Neural progenitor cell (in vitro differentiated cells): ENCODE measurements around the gene SPAG6. TPM values are rescaled to one million over a fixed set of nuclear protein-coding genes. Genes with fewer than 3 reads are reported as not detected.

Source experiments
- DNase-seq: peaks from one replicate; pipeline ENCODE4 v3.0.0-alpha.2; 2016; ENCODE audit warnings: low spot score
- H2AFZ ChIP-seq: fragments of 200-600 bp; sonication (generic); replicated peaks from 2 replicates; pipeline ENCODE4 v1.6.1; 2016; ENCODE audit warnings: antibody characterized with exemption
- H3F3A ChIP-seq: fragments of 200-600 bp; sonication (generic); 2 replicates; pipeline ENCODE4 v1.6.1; 2016; ENCODE audit warnings: antibody characterized with exemption, low read depth
- H3K27ac ChIP-seq: fragments of 200-600 bp; sonication (generic); 2 replicates; pipeline ENCODE4 v1.5.1; 2016; ENCODE audit warnings: mild to moderate bottlenecking
- H3K27me3 ChIP-seq: fragments of 200-600 bp; sonication (generic); 2 replicates; pipeline ENCODE4 v1.6.1; 2016; ENCODE audit warnings: mild to moderate bottlenecking, moderate library complexity
- H3K36me3 ChIP-seq: fragments of 200-600 bp; sonication (generic); 2 replicates; pipeline ENCODE4 v1.5.1; 2016
- H3K4me1 ChIP-seq: fragments of 200-600 bp; sonication (generic); 2 replicates; pipeline ENCODE4 v1.6.1; 2016; ENCODE audit warnings: mixed run types
- H3K4me2 ChIP-seq: fragments of 200-600 bp; sonication (generic); 2 replicates; pipeline ENCODE4 v1.6.1; 2016
- H3K4me3 ChIP-seq: fragments of 200-600 bp; sonication (generic); 2 replicates; pipeline ENCODE4 v1.5.1; 2016
- H3K79me2 ChIP-seq: fragments of 200-600 bp; sonication (generic); 2 replicates; pipeline ENCODE4 v1.6.1; 2016; ENCODE audit warnings: low read depth
- H3K9ac ChIP-seq: fragments of 200-600 bp; sonication (generic); 2 replicates; pipeline ENCODE4 v1.6.1; 2016
- H3K9me3 ChIP-seq: fragments of 200-600 bp; sonication (generic); 2 replicates; pipeline ENCODE4 v1.5.1; 2016; ENCODE audit warnings: low read depth
- H4K20me1 ChIP-seq: fragments of 200-600 bp; sonication (generic); 2 replicates; pipeline ENCODE4 v1.6.1; 2016; ENCODE audit warnings: low read depth
- H3K27ac Mint-ChIP-seq: 3 replicates; pipeline ENCODE4 v1.8.0; 2021; ENCODE audit warnings: mixed read lengths
- H3K27me3 Mint-ChIP-seq: 2 replicates; pipeline ENCODE4 v1.8.0; 2022; ENCODE audit warnings: low read depth, mild to moderate bottlenecking, inconsistent platforms, moderate library complexity, mixed read lengths; ENCODE audit not compliant: insufficient read depth
- H3K36me3 Mint-ChIP-seq: 3 replicates; pipeline ENCODE4 v1.8.0; 2021; ENCODE audit warnings: mixed read lengths
- H3K4me1 Mint-ChIP-seq: 3 replicates; pipeline ENCODE4 v1.8.0; 2021; ENCODE audit warnings: mixed read lengths
- H3K4me3 Mint-ChIP-seq: 3 replicates; pipeline ENCODE4 v1.8.0; 2021; ENCODE audit warnings: mild to moderate bottlenecking, moderate library complexity, mixed read lengths
- H3K9me3 Mint-ChIP-seq: 3 replicates; pipeline ENCODE4 v1.8.0; 2020; ENCODE audit warnings: mixed read lengths
- CTCF ChIP-seq: fragments of 200-600 bp; sonication (generic); IDR thresholded peaks from 2 replicates; pipeline ENCODE4 v1.5.1; 2017; ENCODE audit warnings: antibody characterized with exemption, mild to moderate bottlenecking
- EZH2 ChIP-seq: fragments of 200-600 bp; sonication (generic); IDR thresholded peaks from 2 replicates; pipeline ENCODE4 v1.6.1; 2017; ENCODE audit warnings: antibody characterized with exemption, mild to moderate bottlenecking, moderate library complexity
- EZH2phosphoT487 ChIP-seq: fragments of 200-600 bp; sonication (generic); IDR thresholded peaks from 2 replicates; pipeline ENCODE4 v1.6.1; 2017; ENCODE audit warnings: antibody characterized with exemption
- total RNA-seq: library from RNA; depleted of rRNA; stranded (reverse); fragments of >200 nt; gene quantifications from 2 replicates; pipeline ENCODE4 v1.2.3, GENCODE V29; 2015; ENCODE audit warnings: low replicate concordance

The SPAG6 gene
- total RNA-seq, 1 donor from 2014 or later: 0.71 TPM

GRCh38 chr10:22368981-22369380 is 23.7 kb downstream of the SPAG6 start:
- no peaks in the 10 kb centered on the region for H3K79me2 ChIP-seq
- no peak overlapping the region for H2AFZ ChIP-seq
- Mint-ChIP-seq H3K27me3 (no peaks in the 10 kb centered on the region), H3K27ac (no peak overlapping the region), H3K36me3 (no peaks in the 10 kb centered on the region), H3K9me3 (no peaks in the 10 kb centered on the region), H3K4me3 (no peak overlapping the region), H3K4me1 (peaks cover 9% of the 10 kb centered on the region)
- no peaks in the 10 kb centered on the region for H3K27me3 ChIP-seq
- H3K9me3 ChIP-seq: no peaks in the 10 kb centered on the region
- no peaks in the 10 kb centered on the region for H3F3A ChIP-seq
- H3K4me2 ChIP-seq: no peak overlapping the region
- H3K27ac ChIP-seq: no peak overlapping the region
- H3K9ac ChIP-seq: no peak overlapping the region
- TF ChIP-seq CTCF (no peak), EZH2phosphoT487 (no peak), EZH2 (no peak)
- H3K4me3 ChIP-seq: no peak overlapping the region
- no peaks in the 10 kb centered on the region for H4K20me1 ChIP-seq
- no peak for DNase-seq
- no peaks in the 10 kb centered on the region for H3K36me3 ChIP-seq
- peaks cover 17% of the 10 kb centered on the region for H3K4me1 ChIP-seq

- Histone ChIP-seq H3K9me3 (no peaks in the 10 kb centered on the region), H3K79me2 (no peaks in the 10 kb centered on the region), H4K20me1 (no peaks in the 10 kb centered on the region), H3K36me3 (no peaks in the 10 kb centered on the region), H3F3A (no peaks in the 10 kb centered on the region), H3K27me3 (no peaks in the 10 kb centered on the region), H3K9ac (no peak overlapping the region), H3K4me3 (no peak overlapping the region), H3K4me1 (peaks cover 17% of the 10 kb centered on the region), H2AFZ (no peak overlapping the region), H3K27ac (no peak overlapping the region), H3K4me2 (no peak overlapping the region)
- H3K4me3 Mint-ChIP-seq: no peak overlapping the region
- H3K27ac Mint-ChIP-seq: no peak overlapping the region
- no peaks in the 10 kb centered on the region for H3K9me3 Mint-ChIP-seq
- no peak for TF ChIP-seq EZH2
- no peak for TF ChIP-seq CTCF
- no peak for TF ChIP-seq EZH2phosphoT487
- no peaks in the 10 kb centered on the region for H3K27me3 Mint-ChIP-seq
- no peaks in the 10 kb centered on the region for H3K36me3 Mint-ChIP-seq
- no peak for DNase-seq
- H3K4me1 Mint-ChIP-seq: peaks cover 9% of the 10 kb centered on the region
Observed at GRCh38 chr10:22369434-22370072, 24.3 kb downstream of the SPAG6 start.

GRCh38 chr10:22370320-22370719 is 25.0 kb downstream of the SPAG6 start:
- Histone ChIP-seq H3K36me3 (no peaks in the 10 kb centered on the region), H3K79me2 (no peaks in the 10 kb centered on the region), H4K20me1 (no peaks in the 10 kb centered on the region), H2AFZ (no peak overlapping the region), H3K27ac (no peak overlapping the region), H3K9me3 (no peaks in the 10 kb centered on the region), H3K27me3 (no peaks in the 10 kb centered on the region), H3K4me2 (no peak overlapping the region), H3K9ac (no peak overlapping the region), H3K4me3 (no peak overlapping the region), H3F3A (no peaks in the 10 kb centered on the region), H3K4me1 (peaks cover 17% of the 10 kb centered on the region)
- Mint-ChIP-seq H3K27me3 (no peaks in the 10 kb centered on the region), H3K9me3 (no peaks in the 10 kb centered on the region), H3K27ac (no peak overlapping the region), H3K4me3 (no peak overlapping the region), H3K36me3 (no peaks in the 10 kb centered on the region), H3K4me1 (peaks cover 9% of the 10 kb centered on the region)
- no peak for DNase-seq
- TF ChIP-seq EZH2 (no peak), CTCF (no peak), EZH2phosphoT487 (no peak)
